Esophagus muscularis mucosa (tissue), 4 donors: Measurements from ENCODE around the gene BACH1. TPM values are rescaled to one million over a fixed set of nuclear protein-coding genes. Genes with fewer than 3 reads are reported as not detected.
A peak's percentile ranks its signal among the peaks of the same experiment; 100 is the strongest.
"Not testable (repeated sequence)": the region's sequence is repeated elsewhere in the genome, so short reads cannot be mapped to it uniquely, and the experiment has no call there.

Experiments used
- DNase-seq: peaks from one replicate; pipeline ENCODE4 v3.0.0-alpha.2; 2017; ENCODE audit errors: extremely low spot score
- H3K27ac ChIP-seq, 4 donors: fragments of 200-600 bp; sonication (generic); replicated peaks in 1 of 4; 1 replicate in 3 of 4; 2 replicates in 1 of 4; pipeline ENCODE4 v1.5.1; 2016 to 2019; ENCODE audit warnings: mild to moderate bottlenecking in 1 of 4
- H3K27me3 ChIP-seq, 4 donors: fragments of 200-600 bp; sonication (generic); one replicate each; pipeline versions ENCODE4 v1.5.1 to v1.6.0; 2016 to 2019
- H3K36me3 ChIP-seq, 4 donors: fragments of 200-600 bp; sonication (generic); one replicate each; pipeline ENCODE4 v1.5.1; 2016 to 2019
- H3K4me1 ChIP-seq, 4 donors: fragments of 200-600 bp; sonication (generic); one replicate each; pipeline ENCODE4 v1.5.1; 2016 to 2019
- H3K4me3 ChIP-seq, 4 donors: fragments of 200-600 bp; sonication (generic); 1 replicate in 2 of 4; 2 replicates in 2 of 4; pipeline ENCODE4 v1.5.1; 2016 to 2019; ENCODE audit warnings: mild to moderate bottlenecking in 4 of 4, moderate library complexity in 1 of 4
- H3K9me3 ChIP-seq, 4 donors: fragments of 200-600 bp; sonication (generic); 1 replicate in 3 of 4; 2 replicates in 1 of 4; pipeline ENCODE4 v1.5.1; 2016 to 2019
- CTCF ChIP-seq, 3 experiments: fragments of 200-600 bp in 2 of 3; fragments of 450-650 bp in 1 of 3; sonication (generic) in 2 of 3; IDR thresholded peaks; one replicate each; pipeline ENCODE4 v1.5.1; 2017 to 2019; ENCODE audit warnings: antibody characterized with exemption in 3 of 3, mild to moderate bottlenecking in 2 of 3, moderate library complexity in 1 of 3
- EP300 ChIP-seq: sonication (generic); formaldehyde crosslinking; IDR thresholded peaks from one replicate; pipeline ENCODE4 v1.6.1; 2017; ENCODE audit warnings: antibody characterized with exemption
- POLR2A ChIP-seq: fragments of 450-650 bp; IDR thresholded peaks from one replicate; pipeline ENCODE4 v1.6.1; 2017; ENCODE audit warnings: antibody characterized with exemption, moderate library complexity, mild to moderate bottlenecking, low read depth
- POLR2AphosphoS5 ChIP-seq, 2 donors: sonication (generic); formaldehyde crosslinking; IDR thresholded peaks; one replicate each; pipeline ENCODE4 v1.6.1; 2017; ENCODE audit warnings: antibody characterized with exemption in 2 of 2
- WGBS: methylation state at CpG from one replicate; pipeline ENCODE4 v1.1.5; 2018; 5-methylcytosine and 5-hydroxymethylcytosine counted together
- intact Hi-C: fragments of 100-400 bp; cut with DNase I; formaldehyde crosslinking; loops from one replicate; pipeline ENCODE4 v1.15.1; 2023
- total RNA-seq, 4 donors: library from RNA; depleted of rRNA; stranded (reverse); fragments of >200 nt; gene quantifications; one replicate each; pipeline versions ENCODE4 v1.1.0 to v1.2.1, GENCODE V29; 2016

The BACH1 gene
- total RNA-seq, 4 donors from 2014 or later, result 43.8 to 86.3 (median 50.9) TPM

GRCh38 chr21:29351691-29352090 is 53.0 kb downstream of the BACH1 start:
- Histone ChIP-seq H3K27ac (peak overlapping the region in 1 of 4 donors; percentile 4), H3K4me1 (peaks cover 21 to 34% (median 30%) of the 10 kb centered on the region in 4 donors), H3K36me3 (peaks cover 0 to 18% (median 8%) of the 10 kb centered on the region in 4 donors), H3K9me3 (peaks cover 0 to 4% (median 2%) of the 10 kb centered on the region in 4 donors), H3K27me3 (no peaks in the 10 kb centered on the region), H3K4me3 (no peak overlapping the region)
- no peak for DNase-seq
- TF ChIP-seq POLR2A (no peak), CTCF (IDR thresholded peaks at IDR 0.05) (no peak), POLR2AphosphoS5 (IDR thresholded peaks at IDR 0.05) (no peak), EP300 (no peak)
- intact Hi-C loops, result no loop called here

GRCh38 chr21:29355043-29355710 is 56.5 kb downstream of the BACH1 start:
- intact Hi-C loops, H3K4me3 ChIP-seq, DNase-seq, H3K27me3 ChIP-seq, H3K27ac ChIP-seq, H3K9me3 ChIP-seq: not testable (repeated sequence)
- 98% methylated on average over 14 of the region's 14 CpGs for WGBS
- H3K36me3 ChIP-seq, result peaks cover 0 to 18% (median 10%) of the 10 kb centered on the region in 4 donors
- H3K4me1 ChIP-seq, result peaks cover 8 to 16% (median 14%) of the 10 kb centered on the region in 4 donors

GRCh38 chr21:29356291-29356690 is 57.6 kb downstream of the BACH1 start:
- H3K4me3 ChIP-seq, H3K9me3 ChIP-seq, H3K27me3 ChIP-seq, DNase-seq, H3K27ac ChIP-seq, intact Hi-C loops: not testable (repeated sequence)
- WGBS, result 71% methylated on average over 1 of the region's 1 CpG
- peaks cover 0 to 18% (median 10%) of the 10 kb centered on the region in 4 donors for H3K36me3 ChIP-seq
- H3K4me1 ChIP-seq, result peaks cover 8 to 11% (median 10%) of the 10 kb centered on the region in 4 donors

- intact Hi-C loops, H3K9me3 ChIP-seq, H3K4me1 ChIP-seq, DNase-seq, H3K4me3 ChIP-seq, H3K27me3 ChIP-seq, H3K27ac ChIP-seq: not testable (repeated sequence)
- H3K36me3 ChIP-seq, result peaks cover 0 to 18% (median 10%) of the 10 kb centered on the region in 4 donors
- 92% methylated on average over 4 of the region's 4 CpGs for WGBS
Measured at GRCh38 chr21:29356810-29357209, 58.1 kb downstream of the BACH1 start.

- TF ChIP-seq POLR2AphosphoS5 (IDR thresholded peaks at IDR 0.05) (no peak), CTCF (IDR thresholded peaks at IDR 0.05) (no peak), POLR2A (no peak), EP300 (no peak)
- Histone ChIP-seq H3K27ac (no peak overlapping the region), H3K36me3 (peaks cover 0 to 18% (median 13%) of the 10 kb centered on the region in 4 donors), H3K4me1 (no peaks in the 10 kb centered on the region), H3K9me3 (peaks cover 0 to 4% (median 2%) of the 10 kb centered on the region in 4 donors), H3K27me3 (no peaks in the 10 kb centered on the region), H3K4me3 (no peak overlapping the region)
- WGBS, result 91% methylated on average over 3 of the region's 3 CpGs
- intact Hi-C loops, result no loop called here
- DNase-seq, result no peak
Measured at GRCh38 chr21:29359718-29360117, 61.0 kb downstream of the BACH1 start.

- no peak for TF ChIP-seq CTCF (IDR thresholded peaks at IDR 0.05)
- TF ChIP-seq POLR2AphosphoS5 (IDR thresholded peaks at IDR 0.05), result no peak
- no peak for TF ChIP-seq POLR2A
- TF ChIP-seq EP300, result no peak
- Histone ChIP-seq H3K36me3 (peaks cover 0 to 14% (median 12%) of the 10 kb centered on the region in 4 donors), H3K4me1 (no peaks in the 10 kb centered on the region), H3K27ac (no peak overlapping the region), H3K4me3 (no peak overlapping the region), H3K27me3 (no peaks in the 10 kb centered on the region), H3K9me3 (no peaks in the 10 kb centered on the region)
- intact Hi-C loops, result no loop called here
- WGBS, result 88% methylated on average over 9 of the region's 9 CpGs
- DNase-seq, result no peak
Measured at GRCh38 chr21:29360799-29361765, 62.4 kb downstream of the BACH1 start.
